Mesodermal cell (in vitro differentiated cells): ENCODE measurements around the gene FANCG.
A peak's percentile ranks its signal among the peaks of the same experiment; 100 is the strongest.

Experiments
- H3K27ac ChIP-seq: 2 replicates; pipeline ENCODE4 v1.7.0; 2013; ENCODE audit warnings: mild to moderate bottlenecking, low read depth, low read length, moderate library complexity; ENCODE audit not compliant: severe bottlenecking
- H3K36me3 ChIP-seq: 2 replicates; pipeline ENCODE4 v1.7.1; 2013; ENCODE audit warnings: mild to moderate bottlenecking, low read length, moderate library complexity; ENCODE audit not compliant: control insufficient read depth, insufficient read depth
- H3K4me1 ChIP-seq: one replicate; pipeline ENCODE4 v1.7.1; 2013; ENCODE audit warnings: mild to moderate bottlenecking, low read length; ENCODE audit not compliant: insufficient read depth, control insufficient read depth, poor library complexity, severe bottlenecking
- H3K4me3 ChIP-seq: 2 replicates; pipeline ENCODE4 v1.7.0; 2013; ENCODE audit warnings: low read length, control low read depth, mild to moderate bottlenecking; ENCODE audit not compliant: insufficient read depth, poor library complexity, severe bottlenecking; ENCODE audit errors: extremely low read depth
- H3K9me3 ChIP-seq: 2 replicates; pipeline ENCODE4 v1.7.1; 2013; ENCODE audit warnings: mild to moderate bottlenecking, low read length, moderate library complexity; ENCODE audit not compliant: control insufficient read depth
- WGBS, 2 experiments: methylation state at CpG; one replicate each; pipeline ENCODE4 v1.1.5; 2013; ENCODE audit warnings: missing lambda C conversion rate in 2 of 2; ENCODE audit not compliant: insufficient coverage in 2 of 2; 5-methylcytosine and 5-hydroxymethylcytosine counted together

FANCG gene

GRCh38 chr9:35075358-35075757, 4.4 kb downstream of the FANCG start:
- Histone ChIP-seq H3K4me1 (peaks cover 7% of the 10 kb centered on the region), H3K4me3 (no peak overlapping the region), H3K9me3 (no peaks in the 10 kb centered on the region), H3K36me3 (peaks cover 65% of the 10 kb centered on the region), H3K27ac (no peak overlapping the region)
- WGBS, 2 experiments, result 100% methylated on average over 1 to 2 of the region's 4 CpGs

- Histone ChIP-seq H3K27ac (no peak overlapping the region), H3K4me1 (peaks cover 7% of the 10 kb centered on the region), H3K4me3 (no peak overlapping the region), H3K9me3 (no peaks in the 10 kb centered on the region), H3K36me3 (peaks cover 71% of the 10 kb centered on the region)
- WGBS, 2 experiments, result 98% methylated on average over 8 of the region's 8 CpGs
Measured at GRCh38 chr9:35074791-35075190, 5.0 kb downstream of the FANCG start.

- Histone ChIP-seq H3K27ac (no peak overlapping the region), H3K36me3 (peaks cover 76% of the 10 kb centered on the region), H3K9me3 (no peaks in the 10 kb centered on the region), H3K4me3 (no peak overlapping the region), H3K4me1 (peaks cover 7% of the 10 kb centered on the region)
- WGBS, 2 experiments, result 98% methylated on average over 5 to 6 of the region's 6 CpGs
Measured at GRCh38 chr9:35074141-35074540, 5.6 kb downstream of the FANCG start.

- no CpG with 5 or more reads among the region's 2 CpGs for WGBS, 2 experiments
- Histone ChIP-seq H3K36me3 (peaks cover 85% of the 10 kb centered on the region), H3K4me1 (peaks cover 9% of the 10 kb centered on the region), H3K27ac (peak overlapping the region; percentile 91), H3K4me3 (peak overlapping the region; percentile 20), H3K9me3 (no peaks in the 10 kb centered on the region)
Measured at GRCh38 chr9:35073279-35073612, 6.5 kb downstream of the FANCG start.

GRCh38 chr9:35072461-35073278, 7.1 kb downstream of the FANCG start, which contains the start of gene VCP:
Gene VCP, minus strand, starts transcription at chr9:35072625. Its CDS starts 272 bp downstream, at chr9:35072353.
- Histone ChIP-seq H3K9me3 (no peaks in the 10 kb centered on the region), H3K36me3 (peaks cover 86% of the 10 kb centered on the region), H3K27ac (peak within 1 kb of the TSS; percentile 100), H3K4me3 (peak within 1 kb of the TSS; percentile 94), H3K4me1 (peaks cover 6% of the 10 kb centered on the region)
- WGBS, 2 experiments, result 6 to 7% methylated on average over 47 to 48 of the region's 54 CpGs

- peaks cover 87% of the 10 kb centered on the region for H3K36me3 ChIP-seq
- 0% methylated on average over 44 to 66 of the region's 79 CpGs for WGBS, 2 experiments
Measured at GRCh38 chr9:35071814-35072460, 7.8 kb downstream of the FANCG start.

GRCh38 chr9:35070823-35071813, 8.6 kb downstream of the FANCG start:
- Histone ChIP-seq H3K36me3 (peaks cover 87% of the 10 kb centered on the region), H3K4me3 (peak overlapping the region; percentile 94), H3K9me3 (no peaks in the 10 kb centered on the region), H3K27ac (peak overlapping the region; percentile 100), H3K4me1 (peaks cover 6% of the 10 kb centered on the region)
- WGBS, 2 experiments, result 0 to 1% methylated on average over 6 to 17 of the region's 20 CpGs

More at GRCh38 chr9:35071814-35072460, 7.8 kb downstream of the FANCG start:
- Histone ChIP-seq H3K9me3 (no peaks in the 10 kb centered on the region), H3K27ac (peak overlapping the region; percentile 100), H3K4me3 (peak overlapping the region; percentile 94), H3K4me1 (peaks cover 6% of the 10 kb centered on the region)

- Histone ChIP-seq H3K36me3 (peaks cover 87% of the 10 kb centered on the region), H3K4me1 (peaks cover 6% of the 10 kb centered on the region), H3K4me3 (no peak overlapping the region), H3K27ac (no peak overlapping the region), H3K9me3 (no peaks in the 10 kb centered on the region)
- 93 to 95% methylated on average over 3 of the region's 4 CpGs for WGBS, 2 experiments
Measured at GRCh38 chr9:35069020-35069419, 10.7 kb downstream of the FANCG start.

- Histone ChIP-seq H3K27ac (no peak overlapping the region), H3K36me3 (peaks cover 95% of the 10 kb centered on the region), H3K4me1 (peaks cover 6% of the 10 kb centered on the region), H3K9me3 (no peaks in the 10 kb centered on the region), H3K4me3 (no peak overlapping the region)
- WGBS, 2 experiments, result no CpG with 5 or more reads among the region's 1 CpG
Measured at GRCh38 chr9:35067056-35067455, 12.7 kb downstream of the FANCG start.

- no peak overlapping the region for H3K27ac ChIP-seq
- no peak overlapping the region for H3K4me3 ChIP-seq
- no peaks in the 10 kb centered on the region for H3K4me1 ChIP-seq
- H3K9me3 ChIP-seq, result no peaks in the 10 kb centered on the region
- H3K36me3 ChIP-seq, result peaks cover 100% of the 10 kb centered on the region
- WGBS, 2 experiments, result 95 to 98% methylated on average over 10 to 11 of the region's 11 CpGs
Measured at GRCh38 chr9:35060548-35061207, 19.1 kb downstream of the FANCG start.
